HepG2 (cell line): ENCODE data around the gene ALKBH4. TPM values are rescaled to one million over a fixed set of nuclear protein-coding genes. Genes with fewer than 3 reads are reported as not detected.

Source experiments
- ATAC-seq: fragments of 200-7000 bp; cut with Tn5 transposase; 3 replicates; pipeline ENCODE4 v1.9.1; 2020; ENCODE audit warnings: mild to moderate bottlenecking, moderate library complexity
- BruUV-seq: library from RNA; stranded (reverse); fragments of 400-500 nt; replicated peaks from 2 replicates; lab custom pipeline; 2021; lab: Mats Ljungman, UMichigan
- CTCF ChIA-PET: fragments of 300-600 bp; formaldehyde crosslinking; extraction: SDS; loops from one replicate; lab custom pipeline; 2021; ENCODE audit warnings: low total read pairs, inconsistent platforms, low intra/inter-chr PET ratio; lab: Yijun Ruan, JAX
- POLR2A ChIA-PET: fragments of 350-600 bp; sonication (Branson Sonifier 250); formaldehyde crosslinking; loops from one replicate; lab custom pipeline; 2020; ENCODE audit warnings: antibody characterized with exemption, inconsistent platforms; lab: Yijun Ruan, JAX
- DNase-seq: peaks from one replicate; pipeline ENCODE4 v3.0.0-alpha.2; 2015; ENCODE audit warnings: low spot score
- FAIRE-seq: peaks from 3 replicates; lab custom pipeline; 2011; peaks lifted over from hg19 to GRCh38; lab: Jason Lieb, UNC
- H2AFZ ChIP-seq: one replicate; pipeline ENCODE4 v1.6.1; 2011; ENCODE audit warnings: low read length, inconsistent platforms
- H3K27ac ChIP-seq: fragments of 300-600 bp; 3 replicates; pipeline ENCODE4 v1.8.0; 2011; ENCODE audit warnings: mixed run types, mild to moderate bottlenecking, mixed read lengths, low read length, inconsistent platforms; ENCODE audit not compliant: insufficient read depth; ENCODE audit errors: extremely low read length
- H3K27me3 ChIP-seq, 2 experiments: fragments of 200-600 bp in 1 of 2; 2 replicates in 1 of 2; 3 replicates in 1 of 2; pipeline versions ENCODE4 v1.6.0 to v1.8.0; 2011; ENCODE audit warnings: low read length in 2 of 2, mild to moderate bottlenecking in 2 of 2, moderate library complexity in 2 of 2, inconsistent platforms in 1 of 2; ENCODE audit not compliant: insufficient read depth in 2 of 2, control insufficient read depth in 1 of 2
- H3K36me3 ChIP-seq, 2 experiments: fragments of 200-600 bp in 1 of 2; replicated peaks in 1 of 2; 2 replicates in 1 of 2; 3 replicates in 1 of 2; pipeline versions ENCODE4 v1.5.1 to v1.8.0; 2011; ENCODE audit warnings: low read length in 2 of 2, inconsistent platforms in 1 of 2; ENCODE audit not compliant: insufficient read depth in 2 of 2, control insufficient read depth in 1 of 2
- H3K4me1 ChIP-seq: 2 replicates; pipeline ENCODE4 v1.5.1; 2012; ENCODE audit warnings: low read length, inconsistent platforms; ENCODE audit not compliant: insufficient read depth
- H3K4me2 ChIP-seq: 2 replicates; pipeline ENCODE4 v1.6.0; 2011; ENCODE audit warnings: low read depth, low read length, inconsistent platforms
- H3K4me3 ChIP-seq, 3 experiments: fragments of 200-600 bp in 1 of 3; sonication (generic), shearing (Covaris generic) in 1 of 3; replicated peaks in 1 of 3; 2 replicates each; pipeline ENCODE4 v1.5.1; 2011 to 2016; ENCODE audit warnings: low read length in 3 of 3, inconsistent platforms in 2 of 3, low read depth in 2 of 3, mild to moderate bottlenecking in 2 of 3, control low read depth in 1 of 3, mixed read lengths in 1 of 3; ENCODE audit not compliant: insufficient read depth in 1 of 3
- H3K79me2 ChIP-seq: one replicate; pipeline ENCODE4 v1.6.1; 2011; ENCODE audit warnings: low read length, inconsistent platforms; ENCODE audit not compliant: insufficient read depth
- H3K9ac ChIP-seq: 2 replicates; pipeline ENCODE4 v1.6.0; 2011; ENCODE audit warnings: mild to moderate bottlenecking, low read depth, low read length, inconsistent platforms; ENCODE audit not compliant: insufficient read depth
- H3K9me3 ChIP-seq: 2 replicates; pipeline ENCODE4 v1.5.1; 2012; ENCODE audit warnings: mild to moderate bottlenecking, low read length
- H4K20me1 ChIP-seq: 2 replicates; pipeline ENCODE4 v1.6.0; 2011; ENCODE audit warnings: inconsistent platforms, mild to moderate bottlenecking, low read length, moderate library complexity; ENCODE audit not compliant: insufficient read depth
- ARHGAP35 ChIP-seq: sonication (generic); formaldehyde crosslinking; IDR thresholded peaks from 2 replicates; pipeline ENCODE4 v1.9.0; 2022; ENCODE audit warnings: mild to moderate bottlenecking, inconsistent platforms, moderate library complexity, missing genetic modification reagents, borderline replicate concordance
- ATF1 ChIP-seq: IDR thresholded peaks from 2 replicates; pipeline ENCODE4 v1.6.1; 2016; ENCODE audit warnings: mild to moderate bottlenecking, control low read depth
- BRD4 ChIP-seq: sonication (generic); formaldehyde crosslinking; IDR thresholded peaks from 2 replicates; pipeline ENCODE4 v1.4.0; 2020; ENCODE audit warnings: missing genetic modification reagents
- HOMEZ ChIP-seq: IDR thresholded peaks from 2 replicates; pipeline ENCODE4 v1.6.1; 2016; ENCODE audit warnings: low read depth
- SIX1 ChIP-seq: sonication (generic); formaldehyde crosslinking; IDR thresholded peaks from 2 replicates; pipeline ENCODE4 v1.4.0; 2020; ENCODE audit warnings: missing genetic modification reagents, borderline replicate concordance
- TFDP2 ChIP-seq: sonication (generic); formaldehyde crosslinking; IDR thresholded peaks from 2 replicates; pipeline ENCODE4 v1.4.0; 2020; ENCODE audit warnings: missing genetic modification reagents
- ZBED4 ChIP-seq: sonication (generic); formaldehyde crosslinking; IDR thresholded peaks from 2 replicates; pipeline ENCODE4 v1.4.0; 2020; ENCODE audit warnings: missing genetic modification reagents, borderline replicate concordance
- ZBTB3 ChIP-seq: sonication (generic); formaldehyde crosslinking; IDR thresholded peaks from 2 replicates; pipeline ENCODE4 v1.4.0; 2020; ENCODE audit warnings: low read depth, mild to moderate bottlenecking, moderate library complexity, missing genetic modification reagents, borderline replicate concordance
- ZNF383 ChIP-seq: sonication (generic); formaldehyde crosslinking; IDR thresholded peaks from 2 replicates; pipeline ENCODE4 v1.4.0; 2020; ENCODE audit warnings: missing genetic modification reagents, mild to moderate bottlenecking, borderline replicate concordance
- WGBS: methylation state at CpG from one replicate; pipeline ENCODE4 v1.1.6; 2017; ENCODE audit warnings: low lambda C conversion rate; 5-methylcytosine and 5-hydroxymethylcytosine counted together
- in situ Hi-C: cut with HindIII; loops from 2 replicates; pipeline ENCODE4 v1.10.0; 2017; ENCODE audit warnings: low pct_unique_long_range_greater_than_20kb; ENCODE audit not compliant: extremely low pct_ligation_motif_present
- intact Hi-C: fragments of 100-400 bp; cut with micrococcal nuclease; formaldehyde crosslinking; loops from one replicate; pipeline ENCODE4 v1.10.0; 2022; ENCODE audit not compliant: unreplicated experiment
- polyA plus RNA-seq, 8 experiments: library from polyadenylated mRNA; depleted of rRNA in 3 of 8; stranded (reverse) in 7 of 8; unstranded in 1 of 8; fragments of >200 nt; fragmentation: Illumina TruSeq in 4 of 8; extraction: Trizol in 4 of 8; gene quantifications; 2 replicates each; pipeline versions ENCODE4 v1.2.1 to v1.2.3, GENCODE V29; 2011 to 2016; ENCODE audit warnings: low read depth in 4 of 8, missing spikeins in 1 of 8, mixed read lengths in 1 of 8; ENCODE audit not compliant: insufficient read depth in 1 of 8
- total RNA-seq, 5 experiments: library from RNA; depleted of rRNA; stranded (reverse); fragments of >200 nt; fragmentation: Illumina TruSeq; extraction: Trizol; gene quantifications; 2 replicates each; pipeline ENCODE4 v1.2.3, GENCODE V29; 2016; ENCODE audit warnings: low read depth in 1 of 5

Gene ALKBH4
- total and polyA plus RNA-seq, 2 of the 13 experiments (the other 11 are each of a cell fraction or from before 2014, with no cell fraction given): 2.6 to 8.8 TPM

- POLR2A ChIA-PET: no interaction called here
- no peaks in the 10 kb centered on the region for H3K36me3 ChIP-seq
- H3K27me3 ChIP-seq: no peaks in the 10 kb centered on the region
- in situ Hi-C loops: no loop called here
- ATAC-seq: no peak
- no peaks in the 10 kb centered on the region for H3K79me2 ChIP-seq
- TF ChIP-seq ZNF383 (CRISPR knock-in tag) (no peak), TFDP2 (no peak), ZBED4 (no peak), ZBTB3 (CRISPR knock-in tag) (no peak), HOMEZ (CRISPR knock-in tag) (no peak), BRD4 (no peak), SIX1 (CRISPR knock-in tag) (no peak), ARHGAP35 (no peak), ATF1 (CRISPR knock-in tag) (no peak)
- TF ChIP-seq, all 625 proteins: peak for 0
- Histone ChIP-seq H3K9ac (no peak overlapping the region), H4K20me1 (no peaks in the 10 kb centered on the region), H2AFZ (no peak overlapping the region), H3K4me2 (no peak overlapping the region), H3K4me1 (peaks cover 16% of the 10 kb centered on the region), H3K9me3 (no peaks in the 10 kb centered on the region), H3K4me3 (no peak overlapping the region), H3K27ac (no peak overlapping the region)
- DNase-seq: no peak
- 88% methylated on average over 15 of the region's 15 CpGs for whole genome bisulfite sequencing
- no peak for FAIRE-seq
- CTCF ChIA-PET: no interaction called here
- intact Hi-C loops: no loop called here
- no TSS peak for BruUV-seq
These were observed 15.5 kb downstream of the ALKBH4 start for GRCh38 chr7:102449136-102449535.
